ENCODE measurements around the gene SLX9. TPM values are rescaled to one million over a fixed set of nuclear protein-coding genes. Genes with fewer than 3 reads are reported as not detected.
A peak's percentile ranks its signal among the peaks of the same experiment; 100 is the strongest.
"Not testable (repeated sequence)": the region's sequence is repeated elsewhere in the genome, so short reads cannot be mapped to it uniquely, and the experiment has no call there.

The SLX9 gene
- total RNA-seq, 5 donors from 2014 or later (not counting 1 experiment from before 2014, with no cell fraction given), result 16.7 to 32.2 (median 26.7) TPM

DNA sequence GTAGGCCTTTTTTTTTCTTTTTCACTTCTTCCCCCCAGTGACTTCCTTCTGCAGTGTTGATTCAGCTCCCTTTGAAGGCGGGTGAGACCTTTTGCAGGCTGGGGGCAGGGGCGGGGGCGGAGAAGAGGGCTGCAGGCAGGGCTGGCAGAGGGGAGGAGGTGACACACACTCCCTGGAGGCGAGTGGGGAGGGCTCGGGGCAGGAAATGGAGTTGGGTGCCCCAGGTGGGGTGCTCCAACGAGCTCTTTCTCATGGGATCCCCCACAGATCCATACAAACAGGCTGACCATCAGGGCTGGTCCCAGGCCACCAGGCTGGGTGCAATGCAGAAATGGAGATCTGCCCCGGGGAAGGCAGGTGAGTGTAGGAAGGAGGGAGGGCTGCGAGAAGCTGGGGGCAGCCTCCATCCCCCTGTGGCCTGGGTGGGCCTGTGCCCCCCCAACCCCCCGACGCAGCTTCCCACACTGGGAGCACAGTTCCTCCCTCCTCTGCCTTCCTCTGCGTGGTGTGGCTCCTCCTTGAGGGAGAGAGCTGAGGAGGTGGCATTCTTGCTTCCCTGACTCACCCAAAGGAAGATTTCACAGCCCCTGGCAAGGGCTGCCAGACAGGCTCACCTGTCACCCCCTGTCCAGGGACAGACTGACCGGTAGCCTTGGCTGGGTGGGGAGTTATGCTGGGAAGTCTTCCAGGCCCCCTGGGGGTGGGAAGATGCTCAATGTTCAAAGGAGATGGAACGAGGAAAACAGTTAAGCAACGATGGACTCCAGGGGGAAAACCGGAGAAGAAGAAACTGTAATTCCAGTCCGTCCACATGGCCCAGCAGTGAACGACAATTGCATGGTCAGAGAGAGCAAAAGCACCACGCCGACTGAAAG, 12.0 kb upstream of the SLX9 start:
- H3K4me1 Mint-ChIP-seq, result peaks cover 79 to 82% (median 80%) of the 10 kb centered on the region in 3 donors
- H3K27me3 ChIP-seq (replicated peaks in 1 of 2; ENCODE audit: control insufficient read depth in 2 of 2, extremely low read depth in 1 of 2, insufficient read depth in 2 of 2, low read length in 1 of 2), result no peaks in the 10 kb centered on the region
- peak; percentile 64 to 94 (median 89) for DNase-seq
- peak overlapping the region; percentile 79 to 100 (median 87) for H3K4me3 Mint-ChIP-seq
- ATAC-seq (replicated peaks in 1 of 4), result peak; percentile 75 to 83 (median 82)
- WGBS (ENCODE audit: insufficient coverage), result 9% methylated on average over 4 of the region's 19 CpGs
- POLR2A ChIA-PET, result interaction anchor here (0.5 to 0.6 kb wide), 7 partner anchors 34 to 368 kb away, joined by 3 to 7 read pairs (median 5); no protein-coding TSS in a partner anchor
- no peaks in the 10 kb centered on the region for H3K36me3 ChIP-seq (ENCODE audit: control insufficient read depth in 2 of 2, extremely low read depth in 1 of 2, insufficient read depth in 1 of 2, low read length in 1 of 2)
- peak overlapping the region; percentile 96 to 100 for H3K27ac Mint-ChIP-seq
- H3K36me3 Mint-ChIP-seq, result no peaks in the 10 kb centered on the region
- peak overlapping the region; percentile 85 for H3K27ac ChIP-seq (ENCODE audit: low read length)
- H3K4me3 ChIP-seq (ENCODE audit: control insufficient read depth in 1 of 2, extremely low read depth in 1 of 2, low read length in 1 of 2), result peak overlapping the region; percentile 95 to 97
- H3K27me3 Mint-ChIP-seq, result no peaks in the 10 kb centered on the region
- CTCF ChIA-PET, result interaction anchor here (0.5 to 1.5 kb wide), 16 partner anchors 8 to 558 kb away, joined by 3 to 9 read pairs (median 4); no protein-coding TSS in a partner anchor
- H3K9me3 ChIP-seq, result no peaks in the 10 kb centered on the region
- no peaks in the 10 kb centered on the region for H3K9me3 Mint-ChIP-seq
- H3K4me1 ChIP-seq (ENCODE audit: control insufficient read depth in 1 of 2, extremely low read depth in 1 of 2, insufficient read depth in 2 of 2, low read length in 2 of 2), result peaks cover 46 to 87% of the 10 kb centered on the region in 2 experiments

DNA sequence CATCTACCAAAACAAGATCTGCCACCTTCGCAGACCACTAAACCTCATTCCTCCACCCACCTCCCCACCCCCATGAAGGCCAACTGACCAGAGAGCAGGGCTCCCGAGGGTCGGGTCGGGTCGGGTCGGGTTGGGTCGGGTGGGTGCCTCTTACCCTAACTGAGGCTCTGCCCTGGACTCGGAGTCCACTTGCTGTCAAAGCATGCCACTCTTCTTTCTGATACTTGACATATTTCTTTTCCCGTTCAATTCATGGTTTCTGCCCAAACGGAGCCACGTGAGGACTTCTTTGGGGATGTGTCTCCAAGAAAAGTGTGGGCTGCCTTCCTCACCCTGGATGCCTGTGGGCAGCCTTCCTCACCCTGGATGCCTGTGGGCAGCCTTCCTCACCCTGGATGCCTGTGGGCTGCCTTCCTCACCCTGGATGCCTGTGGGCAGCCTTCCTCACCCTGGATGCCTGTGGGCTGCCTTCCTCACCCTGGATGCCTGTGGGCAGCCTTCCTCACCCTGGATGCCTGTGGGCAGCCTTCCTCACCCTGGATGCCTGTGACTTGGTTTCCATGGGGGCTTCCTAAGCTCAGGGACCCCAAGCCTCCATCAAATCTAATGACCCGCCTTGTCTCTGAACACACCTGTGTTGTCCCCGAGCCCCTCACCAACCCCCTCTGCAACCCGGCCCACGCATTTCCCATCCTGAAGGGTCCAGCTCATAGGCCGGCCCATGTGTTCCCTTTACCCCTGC, 11.2 kb upstream of the SLX9 start:
- Histone ChIP-seq H3K4me3 (ENCODE audit: control insufficient read depth in 1 of 2, extremely low read depth in 1 of 2, low read length in 1 of 2) (peak overlapping the region; percentile 95 to 97), H3K27ac (ENCODE audit: low read length) (peak overlapping the region; percentile 85), H3K4me1 (ENCODE audit: control insufficient read depth in 1 of 2, extremely low read depth in 1 of 2, insufficient read depth in 2 of 2, low read length in 2 of 2) (peaks cover 40 to 93% of the 10 kb centered on the region in 2 experiments)
- not testable (repeated sequence) for ATAC-seq (replicated peaks in 1 of 4); H3K27me3 ChIP-seq (replicated peaks in 1 of 2; ENCODE audit: control insufficient read depth in 2 of 2, extremely low read depth in 1 of 2, insufficient read depth in 2 of 2, low read length in 1 of 2); H3K9me3 ChIP-seq; H3K36me3 ChIP-seq (ENCODE audit: control insufficient read depth in 2 of 2, extremely low read depth in 1 of 2, insufficient read depth in 1 of 2, low read length in 1 of 2); H3K27me3 Mint-ChIP-seq; H3K36me3 Mint-ChIP-seq; H3K9me3 Mint-ChIP-seq
- H3K4me3 Mint-ChIP-seq, result peak overlapping the region; percentile 79 to 100 (median 87)
- ChIA-PET POLR2A (interaction anchor here in 1 of 2 donors (0.5 kb wide), 1 partner anchor 78 kb away, joined by 7 read pairs; no protein-coding TSS in a partner anchor), CTCF (interaction anchor here (0.6 to 1.3 kb wide), 4 partner anchors 12 to 557 kb away, joined by 3 read pairs; no protein-coding TSS in a partner anchor)
- peak overlapping the region; percentile 96 to 100 for H3K27ac Mint-ChIP-seq
- DNase-seq, result peak in 1 of 35 experiments; percentile 18
- WGBS (ENCODE audit: insufficient coverage), result 33% methylated on average over 11 of the region's 16 CpGs
- H3K4me1 Mint-ChIP-seq, result peaks cover 72 to 74% (median 74%) of the 10 kb centered on the region in 3 donors

DNA sequence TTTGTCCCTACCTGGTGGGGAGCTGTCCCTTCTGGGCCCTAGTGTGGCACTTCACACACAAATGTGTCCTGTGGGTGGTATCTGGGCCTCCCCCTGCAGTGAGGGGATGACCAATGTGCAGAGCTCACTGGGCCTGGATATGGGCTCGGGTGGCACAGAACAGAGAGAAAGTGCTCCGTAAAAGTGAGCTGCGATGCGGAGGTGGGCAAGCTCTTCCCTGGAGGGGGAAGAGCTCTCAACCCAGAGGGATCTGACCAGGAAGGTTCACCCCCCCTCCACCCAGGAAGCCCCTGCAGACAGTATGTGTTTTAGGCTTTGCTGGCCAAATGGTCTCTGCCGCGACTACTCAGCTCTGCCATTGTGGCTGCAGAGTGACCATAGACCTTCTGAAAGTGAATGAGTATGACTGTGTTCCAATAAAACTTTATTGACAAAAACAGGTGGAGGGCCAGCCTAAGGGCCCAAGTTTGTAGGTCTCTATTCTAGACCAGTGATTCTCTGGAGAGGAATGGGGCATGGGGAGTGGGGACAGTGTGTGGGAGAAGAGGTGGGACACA, 10.5 kb upstream of the SLX9 start:
- DNase-seq (no peak), ATAC-seq (replicated peaks in 1 of 4) (no peak)
- Histone ChIP-seq H3K27ac (ENCODE audit: low read length) (peak overlapping the region; percentile 85), H3K4me3 (ENCODE audit: control insufficient read depth in 1 of 2, extremely low read depth in 1 of 2, low read length in 1 of 2) (peak overlapping the region in 1 of 2 donors; percentile 52), H3K4me1 (ENCODE audit: control insufficient read depth in 1 of 2, extremely low read depth in 1 of 2, insufficient read depth in 2 of 2, low read length in 2 of 2) (peaks cover 37 to 88% of the 10 kb centered on the region in 2 experiments), H3K27me3 (replicated peaks in 1 of 2; ENCODE audit: control insufficient read depth in 2 of 2, extremely low read depth in 1 of 2, insufficient read depth in 2 of 2, low read length in 1 of 2) (peaks cover 0 to 4% of the 10 kb centered on the region in 2 experiments), H3K9me3 (no peaks in the 10 kb centered on the region), H3K36me3 (ENCODE audit: control insufficient read depth in 2 of 2, extremely low read depth in 1 of 2, insufficient read depth in 1 of 2, low read length in 1 of 2) (no peaks in the 10 kb centered on the region)
- Mint-ChIP-seq H3K27me3 (no peaks in the 10 kb centered on the region), H3K36me3 (no peaks in the 10 kb centered on the region), H3K4me1 (peaks cover 65 to 68% (median 67%) of the 10 kb centered on the region in 3 donors), H3K4me3 (peak overlapping the region; percentile 59 to 100 (median 74)), H3K9me3 (no peaks in the 10 kb centered on the region), H3K27ac (peak overlapping the region; percentile 93 to 94)
- POLR2A ChIA-PET, result no interaction called here
- CTCF ChIA-PET, result interaction anchor here (0.9 to 1.3 kb wide), 3 partner anchors 12 to 36 kb away, joined by 3 read pairs; no protein-coding TSS in a partner anchor
- 57% methylated on average over 3 of the region's 6 CpGs for WGBS (ENCODE audit: insufficient coverage)

DNA sequence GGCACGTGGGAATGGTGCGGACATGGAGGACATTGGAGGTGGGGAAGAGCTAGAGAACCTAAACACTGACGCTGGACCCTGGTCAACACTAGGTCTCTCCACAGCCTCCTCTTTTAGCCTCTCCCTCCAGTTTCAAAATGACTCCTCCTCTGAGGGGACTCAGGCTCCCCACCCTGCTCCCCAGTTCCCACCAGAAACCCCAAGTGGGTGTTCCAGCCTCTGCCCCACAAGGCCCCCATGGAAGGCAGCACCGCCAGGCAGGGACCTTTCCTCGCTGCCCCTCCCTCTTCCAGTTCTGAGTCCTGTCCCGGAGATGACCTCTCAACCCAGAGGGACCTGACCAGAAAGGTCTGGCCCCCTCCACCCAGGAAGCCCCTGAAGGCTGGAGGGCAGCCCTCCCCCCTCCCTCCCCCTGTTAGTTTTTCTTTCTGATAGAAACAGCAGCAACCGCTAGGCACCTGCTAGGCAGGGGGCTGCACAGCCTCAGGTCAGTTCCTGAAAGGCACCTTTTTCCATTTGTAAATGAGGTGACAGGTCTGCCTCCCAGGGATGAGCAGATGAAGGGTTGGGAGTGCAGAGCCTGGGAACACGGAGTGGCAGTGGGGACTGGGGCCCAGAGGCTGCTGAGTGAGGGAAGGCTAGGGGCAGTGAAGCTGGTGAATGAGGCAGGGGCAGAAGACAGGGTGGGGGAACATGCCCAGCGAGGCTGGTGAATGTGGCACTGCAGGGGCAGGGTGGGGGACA, 9.9 kb upstream of the SLX9 start:
- WGBS (ENCODE audit: insufficient coverage), result 54% methylated on average over 6 of the region's 9 CpGs
- Histone ChIP-seq H3K36me3 (ENCODE audit: control insufficient read depth in 2 of 2, extremely low read depth in 1 of 2, insufficient read depth in 1 of 2, low read length in 1 of 2) (no peaks in the 10 kb centered on the region), H3K9me3 (no peaks in the 10 kb centered on the region), H3K4me1 (ENCODE audit: control insufficient read depth in 1 of 2, extremely low read depth in 1 of 2, insufficient read depth in 2 of 2, low read length in 2 of 2) (peaks cover 30 to 82% of the 10 kb centered on the region in 2 experiments), H3K4me3 (ENCODE audit: control insufficient read depth in 1 of 2, extremely low read depth in 1 of 2, low read length in 1 of 2) (peak overlapping the region; percentile 15 to 19), H3K27me3 (replicated peaks in 1 of 2; ENCODE audit: control insufficient read depth in 2 of 2, extremely low read depth in 1 of 2, insufficient read depth in 2 of 2, low read length in 1 of 2) (peaks cover 0 to 4% of the 10 kb centered on the region in 2 experiments), H3K27ac (ENCODE audit: low read length) (peak overlapping the region; percentile 85)
- H3K27ac Mint-ChIP-seq, result peak overlapping the region; percentile 93 to 94
- no peaks in the 10 kb centered on the region for H3K36me3 Mint-ChIP-seq
- H3K4me1 Mint-ChIP-seq, result peaks cover 59 to 61% (median 61%) of the 10 kb centered on the region in 3 donors
- H3K9me3 Mint-ChIP-seq, result no peaks in the 10 kb centered on the region
- ChIA-PET CTCF (interaction anchor here (1.1 to 1.5 kb wide), 3 partner anchors 13 to 36 kb away, joined by 3 to 5 read pairs (median 3); no protein-coding TSS in a partner anchor), POLR2A (no interaction called here)
- no peaks in the 10 kb centered on the region for H3K27me3 Mint-ChIP-seq
- peak overlapping the region; percentile 80 to 100 (median 84) for H3K4me3 Mint-ChIP-seq
- no peak for ATAC-seq (replicated peaks in 1 of 4)
- DNase-seq, result no peak

DNA sequence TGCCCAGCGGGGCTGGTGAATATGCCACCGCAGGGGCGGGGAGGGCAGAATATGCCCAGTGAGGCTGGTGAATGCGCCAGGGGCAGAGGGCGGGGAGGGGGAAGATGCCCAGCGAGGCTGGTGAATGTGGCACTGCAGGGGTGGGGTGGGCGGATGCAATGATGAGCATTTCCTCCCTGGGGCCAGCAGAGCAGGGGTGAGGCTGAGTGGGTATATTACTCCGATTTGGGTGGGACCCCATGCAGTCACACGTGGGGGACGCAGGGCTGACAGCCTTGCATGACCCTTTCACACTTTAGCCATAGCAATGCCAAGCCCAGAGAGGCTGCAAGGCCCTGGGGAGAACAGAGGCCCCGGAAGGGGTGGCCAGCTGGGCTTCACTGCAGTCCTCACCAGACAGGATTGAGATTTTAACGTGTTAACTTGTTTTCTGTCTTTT, 9.3 kb upstream of the SLX9 start:
- Mint-ChIP-seq H3K9me3 (no peaks in the 10 kb centered on the region), H3K36me3 (no peaks in the 10 kb centered on the region), H3K27me3 (no peaks in the 10 kb centered on the region), H3K4me1 (peaks cover 53 to 55% (median 55%) of the 10 kb centered on the region in 3 donors), H3K27ac (peak overlapping the region; percentile 93 to 94), H3K4me3 (peak overlapping the region; percentile 80 to 100 (median 84))
- H3K27me3 ChIP-seq (replicated peaks in 1 of 2; ENCODE audit: control insufficient read depth in 2 of 2, extremely low read depth in 1 of 2, insufficient read depth in 2 of 2, low read length in 1 of 2), result peaks cover 0 to 4% of the 10 kb centered on the region in 2 experiments
- no peaks in the 10 kb centered on the region for H3K36me3 ChIP-seq (ENCODE audit: control insufficient read depth in 2 of 2, extremely low read depth in 1 of 2, insufficient read depth in 1 of 2, low read length in 1 of 2)
- peak overlapping the region; percentile 85 for H3K27ac ChIP-seq (ENCODE audit: low read length)
- no peaks in the 10 kb centered on the region for H3K9me3 ChIP-seq
- ATAC-seq (replicated peaks in 1 of 4) (peak in 3 of 4 experiments; percentile 12 to 21 (median 21)), DNase-seq (peak; percentile 34 to 76 (median 65))
- ChIA-PET CTCF (interaction anchor here in 1 of 2 donors (1.5 to 2.7 kb wide), 2 partner anchors 19 to 37 kb away, joined by 5 to 15 read pairs; no protein-coding TSS in a partner anchor), POLR2A (interaction anchor here in 1 of 2 donors (1.3 kb wide), 1 partner anchor 17 kb away, joined by 6 read pairs; no protein-coding TSS in a partner anchor)
- H3K4me3 ChIP-seq (ENCODE audit: control insufficient read depth in 1 of 2, extremely low read depth in 1 of 2, low read length in 1 of 2), result peak overlapping the region; percentile 60 to 63
- peaks cover 26 to 76% of the 10 kb centered on the region in 2 experiments for H3K4me1 ChIP-seq (ENCODE audit: control insufficient read depth in 1 of 2, extremely low read depth in 1 of 2, insufficient read depth in 2 of 2, low read length in 2 of 2)
- WGBS (ENCODE audit: insufficient coverage), result 4% methylated on average over 10 of the region's 12 CpGs
